Keratinocyte (primary cell): ENCODE results near the gene RPH3AL. TPM values are rescaled to one million over a fixed set of nuclear protein-coding genes. Genes with fewer than 3 reads are reported as not detected.

Experiments used
- DNase-seq: peaks from one replicate; pipeline ENCODE4 v3.0.0-alpha.2; 2011; ENCODE audit warnings: low read depth, missing footprints, low spot score
- FAIRE-seq: peaks from 2 replicates; lab custom pipeline; 2011; peaks lifted over from hg19 to GRCh38; lab: Jason Lieb, UNC
- H2AFZ ChIP-seq: 2 replicates; pipeline ENCODE4 v1.6.0; 2012; ENCODE audit warnings: low read length, control low read depth, inconsistent platforms; ENCODE audit not compliant: control insufficient read depth
- H3K27ac ChIP-seq: 2 replicates; pipeline ENCODE4 v1.5.1; 2011; ENCODE audit warnings: low read length; ENCODE audit not compliant: control insufficient read depth, insufficient read depth
- H3K27me3 ChIP-seq: 3 replicates; pipeline ENCODE4 v1.6.0; 2011; ENCODE audit warnings: low read length; ENCODE audit not compliant: control insufficient read depth, insufficient read depth; ENCODE audit errors: extremely low read depth
- H3K36me3 ChIP-seq, 2 experiments: 2 replicates in 1 of 2; 3 replicates in 1 of 2; pipeline ENCODE4 v1.5.1; 2011; ENCODE audit warnings: low read length in 2 of 2, mild to moderate bottlenecking in 1 of 2; ENCODE audit not compliant: control insufficient read depth in 2 of 2, insufficient read depth in 2 of 2; ENCODE audit errors: extremely low read depth in 1 of 2
- H3K4me1 ChIP-seq: 3 replicates; pipeline ENCODE4 v1.5.1; 2011; ENCODE audit warnings: low read length; ENCODE audit not compliant: control insufficient read depth, insufficient read depth; ENCODE audit errors: extremely low read depth
- H3K4me2 ChIP-seq: 3 replicates; pipeline ENCODE4 v1.6.0; 2011; ENCODE audit warnings: low read depth, low read length; ENCODE audit not compliant: control insufficient read depth, insufficient read depth; ENCODE audit errors: extremely low read depth
- H3K4me3 ChIP-seq, 3 experiments: fragments of 200-600 bp in 1 of 3; sonication (generic) in 1 of 3; 2 replicates in 2 of 3; 3 replicates in 1 of 3; pipeline ENCODE4 v1.5.1; 2011 to 2016; ENCODE audit warnings: low read length in 3 of 3, mild to moderate bottlenecking in 3 of 3, control low read depth in 2 of 3, inconsistent platforms in 1 of 3, low read depth in 1 of 3, mixed read lengths in 1 of 3, mixed run types in 1 of 3, moderate library complexity in 1 of 3; ENCODE audit not compliant: control insufficient read depth in 2 of 3, insufficient read depth in 2 of 3; ENCODE audit errors: extremely low read depth in 1 of 3
- H3K79me2 ChIP-seq: 2 replicates; pipeline ENCODE4 v1.6.0; 2012; ENCODE audit warnings: low read length; ENCODE audit not compliant: control insufficient read depth, insufficient read depth
- H3K9ac ChIP-seq: 3 replicates; pipeline ENCODE4 v1.6.0; 2011; ENCODE audit warnings: low read length; ENCODE audit not compliant: control insufficient read depth, insufficient read depth; ENCODE audit errors: extremely low read depth
- H3K9me1 ChIP-seq: 3 replicates; pipeline ENCODE4 v1.6.0; 2011; ENCODE audit warnings: low read length; ENCODE audit not compliant: control insufficient read depth, insufficient read depth; ENCODE audit errors: extremely low read depth
- H3K9me3 ChIP-seq: 2 replicates; pipeline ENCODE4 v1.5.1; 2012; ENCODE audit warnings: low read depth, low read length; ENCODE audit not compliant: control insufficient read depth
- H4K20me1 ChIP-seq: 3 replicates; pipeline ENCODE4 v1.6.0; 2011; ENCODE audit warnings: low read length; ENCODE audit not compliant: control insufficient read depth, insufficient read depth; ENCODE audit errors: extremely low read depth
- EZH2 ChIP-seq: IDR thresholded peaks from one replicate; pipeline ENCODE4 v1.6.1; 2012; ENCODE audit warnings: inconsistent platforms, mild to moderate bottlenecking, low read length, moderate library complexity
- dilution Hi-C: fragments of 300-500 bp; cut with MboI; formaldehyde crosslinking; loops from one replicate; pipeline ENCODE4 v1.7.0; 2020; ENCODE audit warnings: low sequenced_read_pairs; ENCODE audit not compliant: extremely low pct_ligation_motif_present
- polyA plus RNA-seq, 5 experiments: library from polyadenylated mRNA; depleted of rRNA in 3 of 5; stranded (reverse) in 3 of 5; stranded (forward) in 1 of 5; unstranded in 1 of 5; fragments of >200 nt; gene quantifications; 1 replicate in 1 of 5; 2 replicates in 3 of 5; 3 replicates in 1 of 5; pipeline versions ENCODE4 v1.2.1 to v1.2.3, GENCODE V29; 2011 to 2012; ENCODE audit warnings: missing spikeins in 2 of 5, low read depth in 1 of 5, low replicate concordance in 1 of 5
- TF ChIP-seq, protein P1 (sequence below), 3 experiments: IDR thresholded peaks in 1 of 3; conservative IDR thresholded peaks in 1 of 3; optimal IDR thresholded peaks in 1 of 3; 2 replicates in 2 of 3; 3 replicates in 1 of 3; pipeline versions ENCODE3 to v1.5.1; 2011; ENCODE audit warnings: low read length in 3 of 3, mild to moderate bottlenecking in 3 of 3, moderate library complexity in 2 of 3, control low read depth in 1 of 3, inconsistent platforms in 1 of 3; ENCODE audit not compliant: insufficient read depth in 2 of 3; ENCODE audit errors: extremely low read depth in 1 of 3

Gene RPH3AL
- polyA plus RNA-seq, 1 donor (not counting 4 experiments of a cell fraction or from before 2014, with no cell fraction given): 0.31 TPM

DNA sequence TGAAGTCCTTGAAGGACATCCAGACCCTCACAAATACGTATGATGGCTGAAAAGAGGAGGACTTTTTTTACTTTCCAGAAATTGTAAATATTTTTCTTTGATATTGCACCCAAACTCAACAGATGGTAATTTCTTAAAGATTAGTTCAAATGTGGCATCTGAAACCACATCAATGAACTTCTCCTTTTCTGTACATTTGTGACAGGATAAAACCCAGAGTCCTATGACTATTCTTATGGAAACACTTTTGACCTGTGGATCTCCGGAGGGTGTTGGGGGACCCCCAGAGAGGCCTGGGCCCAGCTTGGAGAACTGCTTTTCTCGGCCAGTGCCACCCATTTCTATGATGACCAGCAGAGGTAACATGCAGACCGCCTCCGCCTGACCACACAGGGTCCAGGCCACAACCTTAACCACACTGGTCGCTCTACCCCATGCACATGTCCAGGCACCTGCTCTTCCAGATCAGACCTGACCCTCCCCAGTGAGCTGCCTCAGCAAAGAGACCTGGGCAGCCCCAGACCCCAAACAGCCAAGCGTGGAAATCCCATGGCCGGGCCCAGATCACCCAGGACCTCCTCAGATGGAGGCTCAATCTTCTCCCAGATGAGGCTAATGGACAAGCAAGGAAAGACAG lies 22.7 kb downstream of the RPH3AL start:
- Histone ChIP-seq H3K27ac (no peak overlapping the region), H3K9me3 (no peaks in the 10 kb centered on the region), H3K27me3 (peaks cover 17% of the 10 kb centered on the region), H3K79me2 (no peaks in the 10 kb centered on the region), H3K9me1 (no peaks in the 10 kb centered on the region), H2AFZ (no peak overlapping the region), H3K4me2 (no peak overlapping the region), H3K36me3 (no peaks in the 10 kb centered on the region), H3K9ac (no peak overlapping the region), H3K4me1 (peaks cover 22% of the 10 kb centered on the region), H3K4me3 (no peak overlapping the region), H4K20me1 (no peaks in the 10 kb centered on the region)
- dilution Hi-C loops: no loop called here
- DNase-seq: no peak
- no peak for FAIRE-seq
- TF ChIP-seq, protein P1, sequence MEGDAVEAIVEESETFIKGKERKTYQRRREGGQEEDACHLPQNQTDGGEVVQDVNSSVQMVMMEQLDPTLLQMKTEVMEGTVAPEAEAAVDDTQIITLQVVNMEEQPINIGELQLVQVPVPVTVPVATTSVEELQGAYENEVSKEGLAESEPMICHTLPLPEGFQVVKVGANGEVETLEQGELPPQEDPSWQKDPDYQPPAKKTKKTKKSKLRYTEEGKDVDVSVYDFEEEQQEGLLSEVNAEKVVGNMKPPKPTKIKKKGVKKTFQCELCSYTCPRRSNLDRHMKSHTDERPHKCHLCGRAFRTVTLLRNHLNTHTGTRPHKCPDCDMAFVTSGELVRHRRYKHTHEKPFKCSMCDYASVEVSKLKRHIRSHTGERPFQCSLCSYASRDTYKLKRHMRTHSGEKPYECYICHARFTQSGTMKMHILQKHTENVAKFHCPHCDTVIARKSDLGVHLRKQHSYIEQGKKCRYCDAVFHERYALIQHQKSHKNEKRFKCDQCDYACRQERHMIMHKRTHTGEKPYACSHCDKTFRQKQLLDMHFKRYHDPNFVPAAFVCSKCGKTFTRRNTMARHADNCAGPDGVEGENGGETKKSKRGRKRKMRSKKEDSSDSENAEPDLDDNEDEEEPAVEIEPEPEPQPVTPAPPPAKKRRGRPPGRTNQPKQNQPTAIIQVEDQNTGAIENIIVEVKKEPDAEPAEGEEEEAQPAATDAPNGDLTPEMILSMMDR (optimal IDR thresholded peaks at IDR 0.05 in 1 of 3, IDR thresholded peaks at IDR 0.05 in 1 of 3, conservative IDR thresholded peaks at IDR 0.05 in 1 of 3; ENCODE audit: extremely low read depth in 1 of 3, insufficient read depth in 2 of 3, low read length in 3 of 3): no peak
- TF ChIP-seq EZH2: no peak

GRCh38 chr17:327971-328370 lies 24.6 kb downstream of the RPH3AL start:
- DNase-seq (no peak), FAIRE-seq (no peak)
- Histone ChIP-seq H3K4me1 (peaks cover 20% of the 10 kb centered on the region), H3K27ac (no peak overlapping the region), H3K9me3 (no peaks in the 10 kb centered on the region), H2AFZ (no peak overlapping the region), H3K36me3 (no peaks in the 10 kb centered on the region), H3K9ac (no peak overlapping the region), H3K9me1 (no peaks in the 10 kb centered on the region), H3K79me2 (no peaks in the 10 kb centered on the region), H3K27me3 (peaks cover 14% of the 10 kb centered on the region), H3K4me3 (no peak overlapping the region), H3K4me2 (no peak overlapping the region), H4K20me1 (no peaks in the 10 kb centered on the region)
- dilution Hi-C loops: no loop called here
- TF ChIP-seq, protein P1 (optimal IDR thresholded peaks at IDR 0.05 in 1 of 3, IDR thresholded peaks at IDR 0.05 in 1 of 3, conservative IDR thresholded peaks at IDR 0.05 in 1 of 3; ENCODE audit: extremely low read depth in 1 of 3, insufficient read depth in 2 of 3, low read length in 3 of 3): no peak
